Hematopoietic multipotent progenitor cell treated with erythropoietin and hydrocortisone succinate and interleukin-3 and kit ligand, for 8 days (in vitro differentiated cells): Measurements from ENCODE around the gene GARIN5B.
A peak's percentile ranks its signal among the peaks of the same experiment; 100 is the strongest.

ENCODE experiments used
- DNase-seq: peaks from one replicate; pipeline ENCODE4 v3.0.0-alpha.2; 2015

GARIN5B gene

GRCh38 chr19:55368701-55369563 is 5.9 kb upstream of the GARIN5B start:
- DNase-seq, result no peak

- DNase-seq, result no peak
These were observed 5.0 kb upstream of the GARIN5B start for GRCh38 chr19:55368106-55368505.

GRCh38 chr19:55366790-55367189 is 3.7 kb upstream of the GARIN5B start:
- DNase-seq, result no peak

GRCh38 chr19:55365964-55366363 is 2.9 kb upstream of the GARIN5B start:
- no peak for DNase-seq

- DNase-seq, result no peak
These were observed 2.2 kb upstream of the GARIN5B start for GRCh38 chr19:55365245-55365644.

- no peak for DNase-seq
These were observed 678 bp downstream of the GARIN5B start for GRCh38 chr19:55362174-55362989.

GRCh38 chr19:55360902-55361301 is 2.2 kb downstream of the GARIN5B start:
- no peak for DNase-seq

GRCh38 chr19:55358943-55359908 is 3.8 kb downstream of the GARIN5B start:
- no peak for DNase-seq

- DNase-seq, result no peak
These were observed 4.6 kb downstream of the GARIN5B start for GRCh38 chr19:55358493-55358892.

GRCh38 chr19:55355213-55355821 is 7.7 kb downstream of the GARIN5B start:
- DNase-seq, result no peak

- no peak for DNase-seq
These were observed 8.3 kb downstream of the GARIN5B start, which contains the start of gene COX6B2 for GRCh38 chr19:55354698-55355212. COX6B2 (minus strand) TSS chr19:55354719; CDS start chr19:55354521, 198 bp downstream.

- DNase-seq, result peak; percentile 59
These were observed 9.0 kb downstream of the GARIN5B start for GRCh38 chr19:55353803-55354697.

GRCh38 chr19:55353356-55353802 is 9.7 kb downstream of the GARIN5B start:
- no peak for DNase-seq

GRCh38 chr19:55352549-55353145 is 10.4 kb downstream of the GARIN5B start:
- DNase-seq, result no peak

GRCh38 chr19:55352040-55352439 is 11.0 kb downstream of the GARIN5B start:
- no peak for DNase-seq

- no peak for DNase-seq
These were observed 12.3 kb downstream of the GARIN5B start for GRCh38 chr19:55350620-55351315.

GRCh38 chr19:55348317-55349034 is 14.6 kb downstream of the GARIN5B start:
- DNase-seq, result no peak

- no peak for DNase-seq
These were observed 15.5 kb downstream of the GARIN5B start for GRCh38 chr19:55347442-55348009.
